Esophagus (tissue), 2 donors: ENCODE measurements around the gene TMSB15B. TPM values are rescaled to one million over a fixed set of nuclear protein-coding genes. Genes with fewer than 3 reads are reported as not detected.
"Not testable (repeated sequence)": the region's sequence is repeated elsewhere in the genome, so short reads cannot be mapped to it uniquely, and the experiment has no call there.

Experiments used
- H3K27ac ChIP-seq, 2 donors: one replicate each; pipeline ENCODE4 v1.5.1; 2013; ENCODE audit warnings: low read depth in 2 of 2, mild to moderate bottlenecking in 2 of 2, inconsistent platforms in 1 of 2, low read length in 1 of 2, moderate library complexity in 1 of 2
- H3K27me3 ChIP-seq, 2 donors: one replicate each; pipeline ENCODE4 v1.6.1; 2013; ENCODE audit warnings: low read length in 2 of 2, control low read depth in 1 of 2, mild to moderate bottlenecking in 1 of 2; ENCODE audit not compliant: insufficient read depth in 2 of 2, control insufficient read depth in 1 of 2
- H3K36me3 ChIP-seq, 2 donors: one replicate each; pipeline ENCODE4 v1.6.1; 2013; ENCODE audit warnings: low read length in 1 of 2; ENCODE audit not compliant: control insufficient read depth in 2 of 2, insufficient read depth in 2 of 2
- H3K4me1 ChIP-seq, 2 donors: one replicate each; pipeline ENCODE4 v1.6.1; 2013; ENCODE audit warnings: low read length in 1 of 2; ENCODE audit not compliant: control insufficient read depth in 2 of 2, insufficient read depth in 2 of 2
- H3K4me3 ChIP-seq, 2 donors: one replicate each; pipeline ENCODE4 v1.5.1; 2013; ENCODE audit warnings: low read length in 2 of 2, mild to moderate bottlenecking in 2 of 2, low read depth in 1 of 2, moderate library complexity in 1 of 2
- H3K9me3 ChIP-seq, 2 donors: one replicate each; pipeline ENCODE4 v1.6.1; 2013; ENCODE audit warnings: mild to moderate bottlenecking in 2 of 2, low read depth in 1 of 2, low read length in 1 of 2, moderate library complexity in 1 of 2; ENCODE audit not compliant: control insufficient read depth in 2 of 2, insufficient read depth in 1 of 2
- WGBS, 2 donors: extraction: QIAGEN DNeasy Blood & Tissue Kit; methylation state at CpG; one replicate each; pipeline ENCODE4 v1.1.7; 2013; 5-methylcytosine and 5-hydroxymethylcytosine counted together
- polyA plus RNA-seq, 2 donors: library from polyadenylated mRNA; stranded (reverse); fragments of 200-250 nt; gene quantifications; one replicate each; pipeline ENCODE4 v1.2.3, GENCODE V29; 2013
- donor health status: healthy with polysubstance abuse.
- donor health status: Bipolar disorder and iron deficiency.

TMSB15B gene
- polyA plus RNA-seq, 2 donors, result 1.1 to 2.1 TPM

GRCh38 chrX:104013606-104014005 is 51.2 kb downstream of the TMSB15B start, which contains the start of gene H2BW1:
TSS of gene H2BW1 (minus strand) at chrX:104013708. CDS start at chrX:104013576, 132 bp downstream.
- WGBS, 2 donors, result 91% methylated on average over 20 of the region's 20 CpGs
- H3K4me3 ChIP-seq, result no peak within 1 kb of the TSS
- peaks cover 0 to 5% of the 10 kb centered on the region in 2 donors for H3K27me3 ChIP-seq
- H3K9me3 ChIP-seq, result no peaks in the 10 kb centered on the region
- no peaks in the 10 kb centered on the region for H3K36me3 ChIP-seq
- no peak within 1 kb of the TSS for H3K27ac ChIP-seq
- no peaks in the 10 kb centered on the region for H3K4me1 ChIP-seq

GRCh38 chrX:104015576-104015975 is 53.1 kb downstream of the TMSB15B start:
- not testable (repeated sequence) for H3K9me3 ChIP-seq, H3K27ac ChIP-seq, H3K4me1 ChIP-seq, H3K4me3 ChIP-seq, H3K27me3 ChIP-seq, H3K36me3 ChIP-seq
- 48 to 56% methylated on average over 8 of the region's 8 CpGs for WGBS, 2 donors

Other genes with a start within 250 kb of the TMSB15B start
- gene PLP1, start 185.8 kb upstream of the TMSB15B start, polyA plus RNA-seq, result 1 to 10 TPM in 1 of 2 donors, under 1 TPM in 1; 0.94 to 2.3 TPM
- gene RAB9B, start 130.4 kb upstream of the TMSB15B start, polyA plus RNA-seq, result 1 to 10 TPM in 1 of 2 donors, under 1 TPM in 1; 0.45 to 1.0 TPM
- gene H2BW1, start 51.1 kb downstream of the TMSB15B start, polyA plus RNA-seq, result not detected
- not detected for gene H2BW2, start 77.3 kb downstream of the TMSB15B start, polyA plus RNA-seq
- gene TMSB15C, start 113.6 kb downstream of the TMSB15B start, polyA plus RNA-seq, result under 1 TPM; 0.24 to 0.28 TPM
- under 1 TPM; 0.51 to 0.71 TPM for gene ZCCHC18, start 149.9 kb downstream of the TMSB15B start, polyA plus RNA-seq
- 1 to 10 TPM; 2.9 to 4.1 TPM for gene SLC25A53, start 194.4 kb downstream of the TMSB15B start, polyA plus RNA-seq
- 1 to 10 TPM; 4.5 to 5.8 TPM for gene FAM199X, start 203.8 kb downstream of the TMSB15B start, polyA plus RNA-seq